Nephron progenitor cell (in vitro differentiated cells): ENCODE measurements around the gene DNASE1L3.
A peak's percentile ranks its signal among the peaks of the same experiment; 100 is the strongest.

Experiments used
- DNase-seq: peaks from one replicate; pipeline ENCODE4 v3.0.0; 2021
- H3K27ac Mint-ChIP-seq: 2 replicates; pipeline ENCODE4 v1.8.0; 2021; ENCODE audit warnings: mild to moderate bottlenecking, moderate library complexity, mixed read lengths
- H3K27me3 Mint-ChIP-seq: 2 replicates; pipeline ENCODE4 v1.8.0; 2021; ENCODE audit warnings: mild to moderate bottlenecking, low read depth, mixed read lengths; ENCODE audit not compliant: poor library complexity
- H3K36me3 Mint-ChIP-seq: 2 replicates; pipeline ENCODE4 v1.8.0; 2021; ENCODE audit warnings: low read depth, mixed read lengths
- H3K4me1 Mint-ChIP-seq: 2 replicates; pipeline ENCODE4 v1.8.0; 2021; ENCODE audit warnings: mixed read lengths
- H3K4me3 Mint-ChIP-seq: 2 replicates; pipeline ENCODE4 v1.8.0; 2021; ENCODE audit warnings: mild to moderate bottlenecking, moderate library complexity, mixed read lengths
- H3K9me3 Mint-ChIP-seq: 2 replicates; pipeline ENCODE4 v1.8.0; 2021; ENCODE audit warnings: mild to moderate bottlenecking, moderate library complexity, mixed read lengths
- TF ChIP-seq, protein P1 (sequence below): fragments of 200-600 bp; sonication (generic); IDR thresholded peaks from 2 replicates; pipeline ENCODE4 v1.5.0; 2021; ENCODE audit warnings: antibody characterized with exemption

DNASE1L3 gene

GRCh38 chr3:58192069-58192468 is 18.7 kb downstream of the DNASE1L3 start:
- peak overlapping the region; percentile 68 for H3K27ac Mint-ChIP-seq
- H3K9me3 Mint-ChIP-seq = peaks cover 3% of the 10 kb centered on the region
- no peaks in the 10 kb centered on the region for H3K36me3 Mint-ChIP-seq
- peaks cover 57% of the 10 kb centered on the region for H3K4me1 Mint-ChIP-seq
- TF ChIP-seq, protein P1, sequence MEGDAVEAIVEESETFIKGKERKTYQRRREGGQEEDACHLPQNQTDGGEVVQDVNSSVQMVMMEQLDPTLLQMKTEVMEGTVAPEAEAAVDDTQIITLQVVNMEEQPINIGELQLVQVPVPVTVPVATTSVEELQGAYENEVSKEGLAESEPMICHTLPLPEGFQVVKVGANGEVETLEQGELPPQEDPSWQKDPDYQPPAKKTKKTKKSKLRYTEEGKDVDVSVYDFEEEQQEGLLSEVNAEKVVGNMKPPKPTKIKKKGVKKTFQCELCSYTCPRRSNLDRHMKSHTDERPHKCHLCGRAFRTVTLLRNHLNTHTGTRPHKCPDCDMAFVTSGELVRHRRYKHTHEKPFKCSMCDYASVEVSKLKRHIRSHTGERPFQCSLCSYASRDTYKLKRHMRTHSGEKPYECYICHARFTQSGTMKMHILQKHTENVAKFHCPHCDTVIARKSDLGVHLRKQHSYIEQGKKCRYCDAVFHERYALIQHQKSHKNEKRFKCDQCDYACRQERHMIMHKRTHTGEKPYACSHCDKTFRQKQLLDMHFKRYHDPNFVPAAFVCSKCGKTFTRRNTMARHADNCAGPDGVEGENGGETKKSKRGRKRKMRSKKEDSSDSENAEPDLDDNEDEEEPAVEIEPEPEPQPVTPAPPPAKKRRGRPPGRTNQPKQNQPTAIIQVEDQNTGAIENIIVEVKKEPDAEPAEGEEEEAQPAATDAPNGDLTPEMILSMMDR = no peak
- DNase-seq = peak; percentile 21
- peaks cover 7% of the 10 kb centered on the region for H3K27me3 Mint-ChIP-seq
- H3K4me3 Mint-ChIP-seq = peak overlapping the region; percentile 46

GRCh38 chr3:58191361-58191991 is 19.3 kb downstream of the DNASE1L3 start:
- no peaks in the 10 kb centered on the region for H3K36me3 Mint-ChIP-seq
- no peak for DNase-seq

GRCh38 chr3:58190882-58191281 is 19.9 kb downstream of the DNASE1L3 start:
- Mint-ChIP-seq H3K4me3 (no peak overlapping the region), H3K36me3 (no peaks in the 10 kb centered on the region), H3K4me1 (peaks cover 57% of the 10 kb centered on the region), H3K27me3 (peaks cover 12% of the 10 kb centered on the region), H3K27ac (peak overlapping the region; percentile 22), H3K9me3 (peaks cover 3% of the 10 kb centered on the region)
- no peak for DNase-seq
- TF ChIP-seq, protein P1 = no peak

More at GRCh38 chr3:58191361-58191991, 19.3 kb downstream of the DNASE1L3 start:
- Mint-ChIP-seq H3K4me3 (no peak overlapping the region), H3K27ac (no peak overlapping the region), H3K27me3 (peaks cover 7% of the 10 kb centered on the region), H3K9me3 (peaks cover 3% of the 10 kb centered on the region), H3K4me1 (peaks cover 57% of the 10 kb centered on the region)
- TF ChIP-seq, protein P1 = no peak

- peaks cover 15% of the 10 kb centered on the region for H3K27me3 Mint-ChIP-seq
- H3K4me3 Mint-ChIP-seq = no peak overlapping the region
- no peak for DNase-seq
- TF ChIP-seq, protein P1 = no peak
- no peaks in the 10 kb centered on the region for H3K36me3 Mint-ChIP-seq
- peaks cover 57% of the 10 kb centered on the region for H3K4me1 Mint-ChIP-seq
- H3K27ac Mint-ChIP-seq = no peak overlapping the region
- H3K9me3 Mint-ChIP-seq = peaks cover 3% of the 10 kb centered on the region
Observed at GRCh38 chr3:58190291-58190690, 20.5 kb downstream of the DNASE1L3 start.

GRCh38 chr3:58189691-58190090 is 21.1 kb downstream of the DNASE1L3 start:
- no peak for DNase-seq
- TF ChIP-seq, protein P1 = no peak
- H3K27ac Mint-ChIP-seq = no peak overlapping the region
- no peaks in the 10 kb centered on the region for H3K36me3 Mint-ChIP-seq
- H3K4me1 Mint-ChIP-seq = peaks cover 57% of the 10 kb centered on the region
- peaks cover 20% of the 10 kb centered on the region for H3K27me3 Mint-ChIP-seq
- H3K9me3 Mint-ChIP-seq = no peaks in the 10 kb centered on the region
- H3K4me3 Mint-ChIP-seq = no peak overlapping the region

DNA sequence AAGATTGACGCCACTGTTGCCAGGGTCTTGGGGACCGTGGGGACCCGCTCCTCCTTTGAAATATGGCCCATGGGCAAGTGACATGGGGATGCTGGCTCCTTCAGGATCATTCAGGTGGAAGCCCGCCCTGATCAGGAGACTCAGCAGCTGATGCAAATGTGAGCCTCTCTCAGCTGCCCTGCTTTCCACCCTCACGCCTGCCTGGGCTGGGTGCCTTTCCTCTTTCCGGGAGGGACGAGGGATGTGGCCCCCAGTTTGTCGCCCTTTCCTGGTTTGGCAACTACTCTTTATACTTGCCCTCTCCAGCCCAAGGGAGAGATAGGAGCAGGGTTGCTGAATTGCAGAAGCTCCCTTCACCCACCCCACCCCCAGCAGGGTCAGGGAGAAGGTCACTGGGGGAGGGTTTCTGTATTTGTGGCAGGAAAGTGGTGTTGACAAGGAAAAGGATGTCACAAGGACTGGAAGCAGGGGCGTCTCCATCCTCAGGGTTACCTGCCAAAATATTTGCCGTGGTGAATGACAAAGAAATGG is 21.8 kb downstream of the DNASE1L3 start:
- TF ChIP-seq, protein P1 = no peak
- peak; percentile 39 for DNase-seq
- Mint-ChIP-seq H3K4me1 (peaks cover 57% of the 10 kb centered on the region), H3K9me3 (no peaks in the 10 kb centered on the region), H3K36me3 (no peaks in the 10 kb centered on the region), H3K27ac (peak overlapping the region; percentile 72), H3K4me3 (peak overlapping the region; percentile 20), H3K27me3 (peaks cover 25% of the 10 kb centered on the region)
